K562 (cell line): Measurements from ENCODE around the gene PHACTR2. TPM values are rescaled to one million over a fixed set of nuclear protein-coding genes. Genes with fewer than 3 reads are reported as not detected.

ENCODE experiments used
- ATAC-seq: fragments of 200-7000 bp; cut with Tn5 transposase; 3 replicates; pipeline ENCODE4 v1.9.1; 2020; ENCODE audit warnings: moderate library complexity
- BruUV-seq: library from RNA; stranded (reverse); fragments of 400-500 nt; replicated peaks from 2 replicates; lab custom pipeline; 2021; lab: Mats Ljungman, UMichigan
- CTCF ChIA-PET: fragments of 300-600 bp; formaldehyde crosslinking; extraction: SDS; loops from one replicate; lab custom pipeline; 2021; ENCODE audit warnings: low intra/inter-chr PET ratio; lab: Yijun Ruan, JAX
- POLR2A ChIA-PET: fragments of 300-600, 350-650 bp; sonication (Branson Sonifier 250); formaldehyde crosslinking; extraction: SDS; loops from one replicate; lab custom pipeline; 2021; ENCODE audit warnings: antibody characterized with exemption, inconsistent platforms; lab: Yijun Ruan, JAX
- DNase-seq, 4 experiments: peaks; one replicate each; pipeline versions ENCODE4 v3.0.0 to v3.0.0-alpha.2; 2011 to 2018; ENCODE audit warnings: low spot score in 3 of 4, mixed read lengths in 3 of 4; ENCODE audit errors: extremely low read depth in 1 of 4
- FAIRE-seq: peaks from 2 replicates; lab custom pipeline; 2011; peaks lifted over from hg19 to GRCh38; lab: Jason Lieb, UNC
- H2AFZ ChIP-seq: 2 replicates; pipeline ENCODE4 v1.6.0; 2011; ENCODE audit warnings: low read depth, low read length, control low read depth, inconsistent platforms
- H3K27ac ChIP-seq: fragments of 200-600 bp; 3 replicates; pipeline ENCODE4 v1.8.0; 2011; ENCODE audit warnings: low read depth, mild to moderate bottlenecking, control low read depth, inconsistent platforms, low read length, moderate library complexity, mixed read lengths; ENCODE audit errors: extremely low read depth
- H3K27me3 ChIP-seq, 2 experiments: fragments of 300-600 bp in 1 of 2; 2 replicates in 1 of 2; 3 replicates in 1 of 2; pipeline versions ENCODE4 v1.6.0 to v1.8.0; 2011; ENCODE audit warnings: inconsistent platforms in 2 of 2, low read length in 2 of 2, mild to moderate bottlenecking in 1 of 2, mixed read lengths in 1 of 2, moderate library complexity in 1 of 2; ENCODE audit not compliant: control insufficient read depth in 2 of 2, insufficient read depth in 2 of 2
- H3K36me3 ChIP-seq: fragments of 300-600 bp; 3 replicates; pipeline ENCODE4 v1.8.0; 2011; ENCODE audit warnings: mild to moderate bottlenecking, low read length, inconsistent platforms; ENCODE audit not compliant: control insufficient read depth, insufficient read depth
- H3K4me1 ChIP-seq, 2 experiments: fragments of 200-600 bp in 1 of 2; replicated peaks in 1 of 2; 2 replicates in 1 of 2; 3 replicates in 1 of 2; pipeline versions ENCODE4 v1.5.1 to v1.8.0; 2011; ENCODE audit warnings: inconsistent platforms in 2 of 2, low read length in 2 of 2, mild to moderate bottlenecking in 1 of 2, mixed read lengths in 1 of 2, moderate library complexity in 1 of 2; ENCODE audit not compliant: control insufficient read depth in 2 of 2, insufficient read depth in 2 of 2
- H3K4me2 ChIP-seq: 2 replicates; pipeline ENCODE4 v1.6.1; 2011; ENCODE audit warnings: low read length, control low read depth, inconsistent platforms, mixed read lengths; ENCODE audit not compliant: insufficient read depth
- H3K4me3 ChIP-seq: fragments of 200-600 bp; sonication (generic), shearing (Covaris generic); 2 replicates; pipeline ENCODE4 v1.5.1; 2016; ENCODE audit warnings: control low read depth, inconsistent platforms
- H3K79me2 ChIP-seq: fragments of 200-600 bp; 3 replicates; pipeline ENCODE4 v1.8.0; 2011; ENCODE audit warnings: low read length, inconsistent platforms; ENCODE audit not compliant: control insufficient read depth, insufficient read depth
- H3K9ac ChIP-seq, 2 experiments: 2 replicates each; pipeline versions ENCODE4 v1.6.0 to v1.6.1; 2011; ENCODE audit warnings: low read depth in 2 of 2, low read length in 2 of 2, control low read depth in 1 of 2, inconsistent platforms in 1 of 2, mild to moderate bottlenecking in 1 of 2, mixed read lengths in 1 of 2; ENCODE audit not compliant: insufficient read depth in 1 of 2
- H3K9me1 ChIP-seq: one replicate; pipeline ENCODE4 v1.6.0; 2011; ENCODE audit warnings: inconsistent platforms, mild to moderate bottlenecking, low read length, moderate library complexity; ENCODE audit not compliant: control insufficient read depth, insufficient read depth
- H3K9me3 ChIP-seq: replicated peaks from 2 replicates; pipeline ENCODE4 v1.5.1; 2011; ENCODE audit warnings: low read depth, low read length, inconsistent platforms; ENCODE audit not compliant: control insufficient read depth, insufficient read depth
- H4K20me1 ChIP-seq: replicated peaks from 2 replicates; pipeline ENCODE4 v1.6.1; 2011; ENCODE audit warnings: low read length, inconsistent platforms, mixed read lengths; ENCODE audit not compliant: control insufficient read depth, insufficient read depth
- BDP1 ChIP-seq: IDR thresholded peaks from 3 replicates; pipeline ENCODE4 v1.6.1; 2011; ENCODE audit not compliant: insufficient read length, insufficient read depth
- E2F3 ChIP-seq: fragments of 250-450 bp; sonication (Bioruptor Pico); IDR thresholded peaks from 2 replicates; pipeline ENCODE4 v1.4.0; 2020; ENCODE audit warnings: mild to moderate bottlenecking
- SAFB2 ChIP-seq: fragments of 200-400 bp; formaldehyde crosslinking; IDR thresholded peaks from 2 replicates; pipeline ENCODE4 v1.6.1; 2018; ENCODE audit warnings: borderline replicate concordance, low read length, low read depth, moderate library complexity; ENCODE audit not compliant: severe bottlenecking
- STAT5A ChIP-seq: IDR thresholded peaks from 2 replicates; pipeline ENCODE4 v1.6.1; 2012; ENCODE audit warnings: low read length, inconsistent platforms, borderline replicate concordance
- ZNF143 ChIP-seq: sonication (generic); formaldehyde crosslinking; IDR thresholded peaks from 2 replicates; pipeline ENCODE4 v1.9.0; 2022; ENCODE audit warnings: mild to moderate bottlenecking, missing genetic modification reagents
- ZNF24 ChIP-seq: fragments of 450-650 bp; IDR thresholded peaks from 2 replicates; pipeline ENCODE4 v1.6.1; 2016
- WGBS: fragments of 100-300 bp; shearing (Covaris generic); methylation state at CpG from one replicate; pipeline ENCODE4 v1.1.6; 2016; ENCODE audit warnings: low coverage, mixed read lengths; ENCODE audit not compliant: insufficient coverage; ENCODE audit errors: missing lambda C conversion rate; 5-methylcytosine and 5-hydroxymethylcytosine counted together
- in situ Hi-C: fragments of 300-500 bp; cut with MboI; formaldehyde crosslinking; loops from 4 replicates; pipeline ENCODE4 v1.15.0; 2018; ENCODE audit warnings: inconsistent platforms, mixed read lengths
- intact Hi-C: fragments of 100-400 bp; cut with micrococcal nuclease; formaldehyde crosslinking; loops from 2 replicates; pipeline ENCODE4 v1.14.2; 2022
- polyA plus RNA-seq, 8 experiments: library from polyadenylated mRNA; depleted of rRNA in 4 of 8; stranded (reverse) in 5 of 8; unstranded in 3 of 8; fragments of >200 nt; fragmentation: Nextera tagmentation in 2 of 8; fragmentation: Illumina TruSeq in 1 of 8; extraction: Ambion mirVana in 2 of 8; extraction: Trizol in 1 of 8; gene quantifications; 2 replicates each; pipeline versions ENCODE4 v1.2.1 to v1.2.3, GENCODE V29; 2011 to 2014; ENCODE audit warnings: inconsistent platforms in 1 of 8, missing spikeins in 1 of 8
- total RNA-seq, 7 experiments: library from RNA; depleted of rRNA in 6 of 7; stranded (reverse); fragments of >200 nt in 6 of 7; fragmentation: Illumina TruSeq in 2 of 7; extraction: Trizol in 2 of 7; gene quantifications; 2 replicates each; pipeline versions ENCODE4 v1.2.1 to v1.2.3, GENCODE V29; 2011 to 2021; ENCODE audit warnings: low replicate concordance in 1 of 7
- TF ChIP-seq, protein P1 (sequence below): fragments of 450-650 bp; IDR thresholded peaks from 2 replicates; pipeline ENCODE4 v1.6.1; 2016; ENCODE audit warnings: low read depth, mild to moderate bottlenecking, moderate library complexity
- TF ChIP-seq, protein P2 (sequence below): fragments of 250-450 bp; sonication (Bioruptor Pico); IDR thresholded peaks from 2 replicates; pipeline ENCODE4 v1.5.0; 2021

Gene PHACTR2
- total and polyA plus RNA-seq, 9 of the 15 experiments (the other 6 are each of a cell fraction or from before 2014, with no cell fraction given), result 5.3 to 52.5 (median 22.9) TPM

DNA sequence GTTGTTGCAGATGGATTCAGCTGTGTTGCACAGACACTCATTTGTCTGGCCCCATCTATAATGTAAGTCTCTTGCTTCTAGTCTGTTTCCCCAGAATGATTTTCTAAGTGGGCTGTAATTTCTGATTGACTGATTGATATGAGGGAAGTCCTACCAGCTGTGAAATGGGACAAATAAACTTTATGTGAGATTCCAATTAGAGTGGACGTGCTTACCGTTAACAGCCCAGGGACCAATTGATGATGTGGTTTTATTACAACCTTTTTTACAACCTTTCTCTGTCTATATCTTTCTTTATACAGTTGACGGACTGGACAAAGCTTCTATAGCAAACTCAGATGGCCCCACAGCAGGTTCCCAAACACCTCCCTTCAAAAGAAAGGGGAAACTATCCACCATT lies 33.9 kb downstream of the PHACTR2 start:
- Histone ChIP-seq H3K4me3 (no peak overlapping the region), H3K27ac (no peak overlapping the region), H3K9ac (no peak overlapping the region), H3K4me2 (no peak overlapping the region), H2AFZ (no peak overlapping the region), H3K4me1 (no peaks in the 10 kb centered on the region), H3K36me3 (0 out of 3 replicates have a peak, but pooled peaks cover 3% of the 10 kb centered on the region), H3K9me1 (no peaks in the 10 kb centered on the region), H3K27me3 (no peaks in the 10 kb centered on the region), H4K20me1 (no peaks in the 10 kb centered on the region), H3K79me2 (no peaks in the 10 kb centered on the region), H3K9me3 (no peaks in the 10 kb centered on the region)
- in situ Hi-C loops (no loop called here), intact Hi-C loops (no loop called here)
- ChIA-PET POLR2A (no interaction called here), CTCF (no interaction called here)
- ATAC-seq (no peak), FAIRE-seq (no peak), DNase-seq (no peak)
- TF ChIP-seq, protein P1, sequence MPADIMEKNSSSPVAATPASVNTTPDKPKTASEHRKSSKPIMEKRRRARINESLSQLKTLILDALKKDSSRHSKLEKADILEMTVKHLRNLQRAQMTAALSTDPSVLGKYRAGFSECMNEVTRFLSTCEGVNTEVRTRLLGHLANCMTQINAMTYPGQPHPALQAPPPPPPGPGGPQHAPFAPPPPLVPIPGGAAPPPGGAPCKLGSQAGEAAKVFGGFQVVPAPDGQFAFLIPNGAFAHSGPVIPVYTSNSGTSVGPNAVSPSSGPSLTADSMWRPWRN, result no peak
- TF ChIP-seq E2F3 (CRISPR knock-in tag) (no peak), STAT5A (no peak), BDP1 (no peak), SAFB2 (no peak), ZNF24 (no peak), ZNF143 (CRISPR knock-in tag) (no peak)
- TF ChIP-seq, protein P2, sequence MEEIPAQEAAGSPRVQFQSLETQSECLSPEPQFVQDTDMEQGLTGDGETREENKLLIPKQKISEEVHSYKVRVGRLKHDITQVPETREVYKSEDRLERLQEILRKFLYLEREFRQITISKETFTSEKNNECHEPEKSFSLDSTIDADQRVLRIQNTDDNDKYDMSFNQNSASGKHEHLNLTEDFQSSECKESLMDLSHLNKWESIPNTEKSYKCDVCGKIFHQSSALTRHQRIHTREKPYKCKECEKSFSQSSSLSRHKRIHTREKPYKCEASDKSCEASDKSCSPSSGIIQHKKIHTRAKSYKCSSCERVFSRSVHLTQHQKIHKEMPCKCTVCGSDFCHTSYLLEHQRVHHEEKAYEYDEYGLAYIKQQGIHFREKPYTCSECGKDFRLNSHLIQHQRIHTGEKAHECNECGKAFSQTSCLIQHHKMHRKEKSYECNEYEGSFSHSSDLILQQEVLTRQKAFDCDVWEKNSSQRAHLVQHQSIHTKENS, result no peak
- no TSS peak for BruUV-seq
- 94% methylated on average over 3 of the region's 3 CpGs for WGBS
